HG02642 (cell line): Measurements from ENCODE around the gene TATDN2.
A peak's percentile ranks its signal among the peaks of the same experiment; 100 is the strongest.

Experiments
- ATAC-seq: cut with Tn5 transposase; IDR thresholded peaks from one replicate; pipeline ENCODE4 v1.9.1; 2021; ENCODE audit warnings: mild to moderate bottlenecking; ENCODE audit not compliant: unreplicated experiment, poor library complexity

The TATDN2 gene, protein sequence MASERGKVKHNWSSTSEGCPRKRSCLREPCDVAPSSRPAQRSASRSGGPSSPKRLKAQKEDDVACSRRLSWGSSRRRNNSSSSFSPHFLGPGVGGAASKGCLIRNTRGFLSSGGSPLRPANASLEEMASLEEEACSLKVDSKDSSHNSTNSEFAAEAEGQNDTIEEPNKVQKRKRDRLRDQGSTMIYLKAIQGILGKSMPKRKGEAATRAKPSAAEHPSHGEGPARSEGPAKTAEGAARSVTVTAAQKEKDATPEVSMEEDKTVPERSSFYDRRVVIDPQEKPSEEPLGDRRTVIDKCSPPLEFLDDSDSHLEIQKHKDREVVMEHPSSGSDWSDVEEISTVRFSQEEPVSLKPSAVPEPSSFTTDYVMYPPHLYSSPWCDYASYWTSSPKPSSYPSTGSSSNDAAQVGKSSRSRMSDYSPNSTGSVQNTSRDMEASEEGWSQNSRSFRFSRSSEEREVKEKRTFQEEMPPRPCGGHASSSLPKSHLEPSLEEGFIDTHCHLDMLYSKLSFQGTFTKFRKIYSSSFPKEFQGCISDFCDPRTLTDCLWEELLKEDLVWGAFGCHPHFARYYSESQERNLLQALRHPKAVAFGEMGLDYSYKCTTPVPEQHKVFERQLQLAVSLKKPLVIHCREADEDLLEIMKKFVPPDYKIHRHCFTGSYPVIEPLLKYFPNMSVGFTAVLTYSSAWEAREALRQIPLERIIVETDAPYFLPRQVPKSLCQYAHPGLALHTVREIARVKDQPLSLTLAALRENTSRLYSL

GRCh38 chr3:10248184-10248983 is at the start of gene TATDN2:
TATDN2 (plus strand) TSS chr3:10248459; CDS start chr3:10249201, 742 bp downstream.
- peak; percentile 97 for ATAC-seq

GRCh38 chr3:10198761-10199649 is 49.3 kb upstream of the TATDN2 start:
- peak; percentile 71 for ATAC-seq

DNA sequence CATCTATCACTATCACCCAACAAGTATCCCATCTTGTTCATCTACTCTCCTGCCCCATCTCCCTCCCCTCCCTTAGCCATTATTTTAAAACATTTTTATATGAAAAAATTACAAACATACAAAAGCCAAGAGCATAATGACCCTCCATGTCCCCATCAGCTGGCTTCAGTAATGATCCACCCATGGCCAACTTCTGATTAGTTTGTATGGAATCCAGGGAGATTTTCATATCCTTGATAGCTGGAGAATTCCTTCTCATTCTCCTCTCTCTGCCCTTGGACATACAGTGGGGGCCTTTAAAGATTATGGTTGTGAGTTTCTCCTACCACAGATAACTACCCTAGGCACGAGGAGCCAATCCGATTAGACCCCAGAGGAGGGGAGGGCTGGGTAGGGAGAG is 43.3 kb upstream of the TATDN2 start:
- no peak for ATAC-seq

- no peak for ATAC-seq
Observed at GRCh38 chr3:10205451-10206165, 42.7 kb upstream of the TATDN2 start.

- no peak for ATAC-seq
Observed at GRCh38 chr3:10206166-10206511, 42.1 kb upstream of the TATDN2 start.

- ATAC-seq = no peak
Observed at GRCh38 chr3:10213156-10213792, 35.0 kb upstream of the TATDN2 start.

GRCh38 chr3:10215578-10216368 is 32.5 kb upstream of the TATDN2 start:
- no peak for ATAC-seq

DNA sequence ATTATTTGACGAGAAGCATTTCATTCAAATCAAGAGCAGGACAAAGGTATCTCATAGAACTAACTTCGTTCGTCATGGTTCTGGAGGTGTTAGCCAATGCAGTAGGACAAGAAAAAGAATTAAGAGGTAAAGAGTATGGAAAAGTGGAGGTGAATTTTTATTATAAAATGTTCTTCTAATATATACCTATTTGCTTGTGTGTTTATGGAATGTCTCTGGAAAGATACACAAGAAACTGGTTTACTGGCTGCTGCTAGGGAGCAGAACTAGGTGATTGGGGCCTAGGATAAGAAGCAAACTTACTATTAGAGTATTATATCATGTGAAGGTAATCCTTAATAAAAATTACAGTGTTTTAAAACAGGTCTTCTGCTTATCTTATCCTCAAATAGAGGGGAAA is 30.9 kb upstream of the TATDN2 start:
- no peak for ATAC-seq

DNA sequence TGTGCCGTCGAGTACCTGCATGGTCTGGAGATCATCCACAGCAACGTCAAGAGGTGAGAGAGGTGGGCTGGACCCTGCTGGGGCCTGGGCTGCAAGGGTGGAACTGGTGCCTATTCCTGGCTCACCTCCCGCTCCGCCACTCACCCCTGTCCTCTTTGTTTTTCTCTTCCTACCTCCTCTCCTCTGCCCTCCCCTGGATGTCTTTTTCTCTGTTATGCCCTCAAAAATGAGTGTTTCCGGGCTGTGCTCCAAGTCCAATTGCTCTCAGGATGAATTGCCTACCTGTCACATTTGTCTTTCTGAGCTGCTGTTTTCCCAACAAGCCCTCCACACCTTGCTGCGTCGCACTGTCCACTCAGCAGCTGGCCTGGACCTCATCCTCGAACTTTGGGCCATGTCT is 28.5 kb upstream of the TATDN2 start:
- no peak for ATAC-seq

- peak; percentile 60 for ATAC-seq
Observed at GRCh38 chr3:10223676-10224639, 24.3 kb upstream of the TATDN2 start.

- peak; percentile 44 for ATAC-seq
Observed at GRCh38 chr3:10224794-10225665, 23.2 kb upstream of the TATDN2 start.

DNA sequence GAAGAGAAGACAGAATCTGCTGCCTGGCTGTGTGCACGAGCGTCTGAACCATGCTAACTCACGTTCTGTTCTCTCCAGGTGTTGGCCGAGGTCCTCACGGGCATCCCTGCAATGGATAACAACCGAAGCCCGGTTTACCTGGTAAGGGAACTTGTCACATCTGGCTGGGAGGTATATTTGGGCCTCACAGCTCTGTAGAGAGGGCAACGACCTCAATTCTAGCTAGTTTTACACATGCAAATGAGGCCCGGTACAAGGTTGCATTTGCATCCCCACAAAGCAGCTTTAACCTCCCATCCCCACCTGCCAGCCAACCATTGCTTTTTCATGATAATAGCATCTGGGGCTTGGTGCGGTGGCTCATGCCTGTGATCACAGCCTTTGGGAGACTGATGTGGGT is 22.0 kb upstream of the TATDN2 start:
- ATAC-seq = no peak

GRCh38 chr3:10228248-10228950 is 19.9 kb upstream of the TATDN2 start:
- no peak for ATAC-seq

- no peak for ATAC-seq
Observed at GRCh38 chr3:10229576-10229975, 18.7 kb upstream of the TATDN2 start.

DNA sequence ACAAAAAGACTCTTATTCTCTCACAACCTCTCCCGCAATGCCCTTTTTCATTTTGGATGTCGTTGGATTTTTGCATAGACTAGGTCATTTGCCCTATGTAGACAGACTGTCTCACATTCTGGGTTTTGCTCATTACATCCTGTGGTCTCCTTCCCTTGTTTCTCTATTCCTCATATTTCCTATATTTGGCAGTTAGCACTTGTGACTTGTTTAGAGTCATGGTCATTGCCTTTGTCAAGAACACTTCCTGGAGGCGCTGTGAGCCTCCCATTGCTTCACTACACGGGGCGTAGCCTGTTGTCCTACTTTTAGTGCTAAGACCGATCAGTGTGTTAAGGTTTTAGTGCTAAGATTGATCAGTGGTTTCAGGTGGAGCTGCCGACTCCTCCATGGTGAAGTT is 16.1 kb upstream of the TATDN2 start:
- no peak for ATAC-seq
